ENCODE measurements around the gene PRR5L.

GRCh38 chr11:36306888-36307287 is 10.8 kb downstream of the PRR5L start:
- TF ChIP-seq CTCF (IDR thresholded peaks at IDR 0.05; ENCODE audit: low read depth, low read length): peak; percentile 42
- no peak for TF ChIP-seq EZH2phosphoT487 (IDR thresholded peaks at IDR 0.05; ENCODE audit: low read depth)
